ENCODE measurements around the gene CLEC16A.

Gene CLEC16A

DNA sequence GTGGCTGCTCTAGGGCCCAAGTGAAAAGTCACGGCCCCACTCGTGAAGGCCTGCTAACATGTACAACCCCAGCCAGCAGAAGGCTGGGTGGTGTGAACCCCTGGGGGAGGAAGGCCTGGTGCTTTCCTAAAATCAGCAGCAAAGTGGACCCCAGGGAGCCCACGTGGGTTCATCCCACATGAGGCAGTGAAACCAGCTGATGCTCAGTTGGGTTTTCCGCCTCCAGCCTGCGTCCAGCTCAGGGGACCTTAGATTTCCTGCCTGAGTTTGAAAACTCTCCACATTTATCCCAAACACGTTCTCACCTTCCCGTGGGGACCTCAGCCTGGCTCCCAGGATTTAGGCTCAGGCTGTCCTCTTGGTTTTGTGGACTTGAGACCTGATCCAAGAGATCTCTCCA lies 225.8 kb downstream of the CLEC16A start:
- Histone ChIP-seq H3K27me3 (replicated peaks; ENCODE audit: control insufficient read depth, insufficient read depth, low read length) (no peaks in the 10 kb centered on the region), H3K4me3 (replicated peaks; ENCODE audit: low read depth, low read length) (no peak overlapping the region), H3K36me3 (ENCODE audit: control insufficient read depth, insufficient read depth, low read length) (peaks cover 5% of the 10 kb centered on the region)
- TF ChIP-seq, protein P1, sequence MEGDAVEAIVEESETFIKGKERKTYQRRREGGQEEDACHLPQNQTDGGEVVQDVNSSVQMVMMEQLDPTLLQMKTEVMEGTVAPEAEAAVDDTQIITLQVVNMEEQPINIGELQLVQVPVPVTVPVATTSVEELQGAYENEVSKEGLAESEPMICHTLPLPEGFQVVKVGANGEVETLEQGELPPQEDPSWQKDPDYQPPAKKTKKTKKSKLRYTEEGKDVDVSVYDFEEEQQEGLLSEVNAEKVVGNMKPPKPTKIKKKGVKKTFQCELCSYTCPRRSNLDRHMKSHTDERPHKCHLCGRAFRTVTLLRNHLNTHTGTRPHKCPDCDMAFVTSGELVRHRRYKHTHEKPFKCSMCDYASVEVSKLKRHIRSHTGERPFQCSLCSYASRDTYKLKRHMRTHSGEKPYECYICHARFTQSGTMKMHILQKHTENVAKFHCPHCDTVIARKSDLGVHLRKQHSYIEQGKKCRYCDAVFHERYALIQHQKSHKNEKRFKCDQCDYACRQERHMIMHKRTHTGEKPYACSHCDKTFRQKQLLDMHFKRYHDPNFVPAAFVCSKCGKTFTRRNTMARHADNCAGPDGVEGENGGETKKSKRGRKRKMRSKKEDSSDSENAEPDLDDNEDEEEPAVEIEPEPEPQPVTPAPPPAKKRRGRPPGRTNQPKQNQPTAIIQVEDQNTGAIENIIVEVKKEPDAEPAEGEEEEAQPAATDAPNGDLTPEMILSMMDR (IDR thresholded peaks at IDR 0.05; ENCODE audit: insufficient read depth, low read length, poor library complexity, severe bottlenecking) = no peak
- DNase-seq (ENCODE audit: extremely low read depth, insufficient read length) = no peak

DNA sequence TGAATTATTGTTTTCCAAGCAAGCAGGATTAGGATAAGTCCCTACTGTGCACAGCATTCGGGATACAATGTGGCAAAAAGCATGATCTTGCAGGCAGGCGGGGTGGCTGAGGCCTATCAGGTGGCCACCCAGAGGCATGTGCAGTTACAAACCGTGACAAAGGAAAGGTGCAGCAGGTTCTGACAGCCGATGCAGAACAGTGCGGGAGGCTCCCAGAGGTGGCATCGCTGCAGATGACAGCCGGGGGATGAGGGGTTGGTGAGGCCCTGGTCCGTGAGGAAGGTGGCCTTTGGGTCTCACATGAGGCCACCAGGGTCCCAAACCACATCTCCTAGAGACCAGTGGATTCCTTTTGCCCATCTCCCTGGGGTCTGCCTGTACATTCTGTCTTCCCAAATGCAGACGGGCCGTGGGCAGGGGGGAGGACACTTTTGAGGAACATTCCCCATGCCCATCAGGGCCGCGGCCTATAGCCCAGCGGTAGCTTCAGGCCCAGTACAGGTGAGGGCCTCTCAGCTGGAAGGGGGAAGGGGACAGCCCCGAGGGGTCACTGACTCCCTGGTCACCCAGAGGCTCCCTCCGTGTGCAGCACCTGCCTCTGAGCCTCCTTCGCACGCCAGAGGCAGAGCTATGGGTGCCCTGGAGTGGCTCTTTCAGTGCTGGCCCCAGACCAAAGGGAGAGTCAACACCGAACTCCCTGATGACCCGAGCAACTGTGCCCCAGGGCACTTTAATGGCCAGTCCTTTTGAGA lies 226.5 kb downstream of the CLEC16A start:
- H3K4me3 ChIP-seq (replicated peaks; ENCODE audit: low read depth, low read length) = no peak overlapping the region
- TF ChIP-seq, protein P1 (IDR thresholded peaks at IDR 0.05; ENCODE audit: insufficient read depth, low read length, poor library complexity, severe bottlenecking) = no peak
- no peaks in the 10 kb centered on the region for H3K27me3 ChIP-seq (replicated peaks; ENCODE audit: control insufficient read depth, insufficient read depth, low read length)
- DNase-seq (ENCODE audit: extremely low read depth, insufficient read length) = no peak
- H3K36me3 ChIP-seq (ENCODE audit: control insufficient read depth, insufficient read depth, low read length) = peaks cover 5% of the 10 kb centered on the region

DNA sequence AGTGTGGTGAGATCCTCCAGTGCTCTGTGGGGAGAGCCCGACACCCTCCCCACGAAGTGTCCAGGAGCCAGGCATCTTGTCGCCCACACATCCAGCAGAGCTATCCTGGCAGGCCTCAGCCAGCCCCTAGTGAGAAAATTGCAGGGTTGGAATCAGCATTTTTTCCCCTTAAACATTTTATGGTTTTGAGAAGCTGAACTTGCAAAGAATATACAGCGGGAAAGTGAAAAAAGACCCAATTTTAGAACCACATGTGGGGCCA lies 227.0 kb downstream of the CLEC16A start:
- H3K4me3 ChIP-seq (replicated peaks; ENCODE audit: low read depth, low read length) = no peak overlapping the region
- TF ChIP-seq, protein P1 (IDR thresholded peaks at IDR 0.05; ENCODE audit: insufficient read depth, low read length, poor library complexity, severe bottlenecking) = no peak
- no peaks in the 10 kb centered on the region for H3K27me3 ChIP-seq (replicated peaks; ENCODE audit: control insufficient read depth, insufficient read depth, low read length)
- H3K36me3 ChIP-seq (ENCODE audit: control insufficient read depth, insufficient read depth, low read length) = peaks cover 4% of the 10 kb centered on the region
- DNase-seq (ENCODE audit: extremely low read depth, insufficient read length) = no peak

DNA sequence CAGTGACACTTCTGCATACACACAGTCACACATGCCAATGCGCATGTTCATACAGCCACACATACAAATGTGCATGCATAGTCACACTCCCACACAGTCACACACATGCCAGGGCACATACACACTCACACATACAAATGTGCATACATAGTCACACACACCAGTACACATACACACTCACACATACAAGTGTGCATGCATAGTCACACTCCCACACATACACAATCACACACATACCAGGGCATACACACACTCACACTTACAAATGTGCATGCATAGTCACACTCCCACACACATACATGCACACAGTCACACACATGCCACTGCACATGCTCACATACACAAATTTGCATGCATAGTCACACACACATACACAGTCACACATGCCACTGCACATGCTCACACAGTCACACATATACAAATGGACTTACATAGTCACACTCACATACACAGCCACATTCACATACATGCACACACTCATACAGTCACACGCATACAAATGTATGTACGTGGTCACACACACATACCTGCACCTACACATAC lies 227.5 kb downstream of the CLEC16A start:
- Histone ChIP-seq H3K4me3 (replicated peaks; ENCODE audit: low read depth, low read length) (no peak overlapping the region), H3K27me3 (replicated peaks; ENCODE audit: control insufficient read depth, insufficient read depth, low read length) (no peaks in the 10 kb centered on the region), H3K36me3 (ENCODE audit: control insufficient read depth, insufficient read depth, low read length) (peaks cover 3% of the 10 kb centered on the region)
- no peak for DNase-seq (ENCODE audit: extremely low read depth, insufficient read length)
- TF ChIP-seq, protein P1 (IDR thresholded peaks at IDR 0.05; ENCODE audit: insufficient read depth, low read length, poor library complexity, severe bottlenecking) = no peak

DNA sequence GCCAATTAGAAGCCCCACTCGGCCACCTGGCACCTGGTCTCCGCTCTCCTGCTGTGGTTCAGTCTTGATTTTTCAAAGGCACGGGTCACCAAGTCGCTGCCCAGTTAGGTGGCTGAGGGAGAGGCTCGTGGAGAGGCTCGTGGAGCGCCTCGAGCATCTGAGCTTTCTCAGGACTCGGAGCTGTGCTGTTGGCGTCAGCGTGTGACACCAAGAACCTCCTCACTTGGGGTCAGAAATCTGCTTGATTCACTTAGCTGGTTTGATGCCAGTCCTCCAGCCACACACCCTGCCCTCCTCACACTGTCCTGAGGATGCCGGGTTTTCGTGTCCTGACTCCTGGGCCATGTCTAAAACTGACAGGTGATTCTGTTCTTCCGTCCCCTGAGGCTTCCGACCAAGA lies 229.1 kb downstream of the CLEC16A start:
- TF ChIP-seq, protein P1 (IDR thresholded peaks at IDR 0.05; ENCODE audit: insufficient read depth, low read length, poor library complexity, severe bottlenecking) = no peak
- DNase-seq (ENCODE audit: extremely low read depth, insufficient read length) = no peak
- H3K27me3 ChIP-seq (replicated peaks; ENCODE audit: control insufficient read depth, insufficient read depth, low read length) = no peaks in the 10 kb centered on the region
- H3K36me3 ChIP-seq (ENCODE audit: control insufficient read depth, insufficient read depth, low read length) = peaks cover 2% of the 10 kb centered on the region
- no peak overlapping the region for H3K4me3 ChIP-seq (replicated peaks; ENCODE audit: low read depth, low read length)

Measured in GM06990 (cell line).